ENCODE measurements around the gene MTG2.
"Not testable (repeated sequence)": the region's sequence is repeated elsewhere in the genome, so short reads cannot be mapped to it uniquely, and the experiment has no call there.

Gene MTG2

DNA sequence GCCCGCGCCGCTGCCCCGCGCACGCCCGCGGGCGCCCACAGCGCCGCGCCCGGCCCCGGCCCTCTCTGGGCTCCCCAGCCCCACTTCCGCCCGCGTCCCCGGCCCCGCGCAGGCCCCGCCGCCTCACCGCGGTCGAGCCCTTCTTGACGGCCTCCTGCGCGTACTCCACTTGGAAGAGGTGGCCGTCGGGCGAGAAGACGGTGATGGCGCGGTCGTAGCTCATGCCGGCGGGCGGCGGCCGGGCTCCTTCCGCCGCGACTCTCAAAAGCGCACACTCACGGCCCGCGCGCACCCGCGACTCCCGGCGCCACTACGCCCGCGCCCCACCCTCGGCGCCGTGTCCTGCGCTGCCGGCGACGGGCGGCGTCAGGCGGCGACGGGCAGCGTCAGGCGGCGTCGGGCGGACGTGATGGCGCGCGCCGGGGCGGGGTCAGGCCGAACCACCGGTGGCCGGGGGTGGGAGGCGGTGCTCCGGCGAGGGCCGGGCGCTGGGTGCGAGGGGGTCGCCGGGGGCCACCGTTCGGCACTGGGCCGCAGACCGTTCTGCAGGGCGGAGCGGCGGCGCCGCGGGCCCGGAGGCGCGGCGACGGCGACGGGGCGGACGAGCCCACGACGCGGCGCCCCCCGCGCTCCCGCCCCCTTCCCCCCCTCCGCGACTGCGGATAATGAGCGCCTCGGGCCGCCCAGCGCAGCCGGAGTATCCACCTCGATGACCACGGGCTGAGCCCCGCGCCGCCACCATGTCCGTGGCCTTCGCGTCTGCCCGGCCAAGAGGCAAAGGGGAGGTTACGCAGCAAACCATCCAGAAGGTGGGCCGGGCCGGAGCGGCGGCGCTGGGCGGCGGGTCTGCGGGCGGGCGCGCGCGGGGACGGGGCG is 39.5 kb upstream of the MTG2 start, which contains the start of the genes PSMA7 and SS18L1:
TSS of gene PSMA7 (minus strand) at position 314 of the 876 bp plus-strand sequence. CDS start at position 223, 91 bp downstream.
TSS of gene SS18L1 (plus strand) at position 689 of the 876 bp plus-strand sequence. CDS start at position 741, 52 bp downstream.
- DNase-seq: peak; percentile 52 to 94 (median 90)

GRCh38 chr20:62143957-62144825 is 38.6 kb upstream of the MTG2 start:
- DNase-seq: peak in 41 of 42 donors; percentile 33 to 84 (median 67)
- intact Hi-C loops (cut with DNase I): loop anchor here (2.0 to 10.0 kb wide), 3 partner anchors 21 to 91 kb away; partner anchors contain the start of genes LSM14B, OSBPL2 and TAF4

More for the DNA sequence above, 39.5 kb upstream of the MTG2 start, which contains the start of the genes PSMA7 and SS18L1:
- intact Hi-C loops (cut with DNase I): loop anchor here (2.0 to 10.0 kb wide), 3 partner anchors 21 to 91 kb away; partner anchors contain the start of genes LSM14B, OSBPL2 and TAF4

DNA sequence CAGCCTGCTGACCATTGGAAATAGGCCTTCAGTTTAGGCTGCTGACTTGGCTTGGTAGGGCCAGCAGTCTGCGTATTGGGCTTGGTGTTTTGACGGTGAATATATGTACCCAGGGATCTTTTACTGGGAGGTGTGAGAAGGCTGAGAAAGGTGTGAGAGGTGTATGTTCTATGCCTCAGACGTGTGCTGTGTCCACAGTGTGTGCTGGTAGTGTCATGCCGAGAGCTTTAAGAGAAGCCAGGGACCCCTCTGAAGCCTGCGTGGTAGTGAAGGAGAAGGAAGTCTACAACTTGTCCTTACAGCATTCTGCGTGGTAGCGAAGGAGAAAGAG is 37.2 kb upstream of the MTG2 start:
- intact Hi-C loops (cut with DNase I): loop anchor here (10.0 kb wide), 1 partner anchor 89 kb away; the partner anchor contains the start of gene OSBPL2
- no peak for DNase-seq

- intact Hi-C loops (cut with DNase I): loop anchor here (10.0 kb wide), 1 partner anchor 89 kb away; the partner anchor contains the start of gene OSBPL2
- no peak for DNase-seq
Observed at GRCh38 chr20:62146019-62146755, 36.6 kb upstream of the MTG2 start.

GRCh38 chr20:62147125-62147524 is 35.7 kb upstream of the MTG2 start:
- DNase-seq: no peak
- intact Hi-C loops (cut with DNase I): loop anchor here (10.0 kb wide), 1 partner anchor 88 kb away; the partner anchor contains the start of gene OSBPL2

DNA sequence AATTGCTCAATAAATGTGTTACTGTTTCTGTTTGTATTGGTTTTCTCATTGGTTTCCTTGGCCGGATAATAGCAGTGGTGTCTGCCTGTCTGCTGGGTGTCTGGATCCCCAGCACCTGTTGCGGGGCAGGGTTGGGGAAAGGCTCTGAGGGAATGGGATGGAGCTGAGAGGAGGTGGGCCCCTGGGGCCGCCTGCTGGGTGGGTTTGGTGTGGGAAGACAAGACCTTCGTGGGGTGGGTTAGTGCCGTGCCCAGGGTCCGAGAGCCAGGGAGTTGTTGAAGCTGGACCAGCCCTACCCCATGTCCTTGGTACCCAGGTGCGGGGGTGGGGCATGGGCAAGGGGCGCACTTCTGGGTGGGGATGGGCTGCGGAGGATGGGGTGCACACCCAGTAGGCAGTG is 35.3 kb upstream of the MTG2 start:
- intact Hi-C loops (cut with DNase I): loop anchor here (10.0 kb wide), 1 partner anchor 87 kb away; the partner anchor contains the start of gene OSBPL2
- DNase-seq: no peak

- not testable (repeated sequence) for DNase-seq
- intact Hi-C loops (cut with DNase I): loop anchor here (10.0 kb wide), 1 partner anchor 86 kb away; the partner anchor contains the start of gene OSBPL2
Observed at GRCh38 chr20:62148383-62148782, 34.4 kb upstream of the MTG2 start.

- intact Hi-C loops (cut with DNase I): loop anchor here (10.0 kb wide), 1 partner anchor 86 kb away; the partner anchor contains the start of gene OSBPL2
- DNase-seq: no peak
Observed at GRCh38 chr20:62148908-62149314, 33.9 kb upstream of the MTG2 start.

DNA sequence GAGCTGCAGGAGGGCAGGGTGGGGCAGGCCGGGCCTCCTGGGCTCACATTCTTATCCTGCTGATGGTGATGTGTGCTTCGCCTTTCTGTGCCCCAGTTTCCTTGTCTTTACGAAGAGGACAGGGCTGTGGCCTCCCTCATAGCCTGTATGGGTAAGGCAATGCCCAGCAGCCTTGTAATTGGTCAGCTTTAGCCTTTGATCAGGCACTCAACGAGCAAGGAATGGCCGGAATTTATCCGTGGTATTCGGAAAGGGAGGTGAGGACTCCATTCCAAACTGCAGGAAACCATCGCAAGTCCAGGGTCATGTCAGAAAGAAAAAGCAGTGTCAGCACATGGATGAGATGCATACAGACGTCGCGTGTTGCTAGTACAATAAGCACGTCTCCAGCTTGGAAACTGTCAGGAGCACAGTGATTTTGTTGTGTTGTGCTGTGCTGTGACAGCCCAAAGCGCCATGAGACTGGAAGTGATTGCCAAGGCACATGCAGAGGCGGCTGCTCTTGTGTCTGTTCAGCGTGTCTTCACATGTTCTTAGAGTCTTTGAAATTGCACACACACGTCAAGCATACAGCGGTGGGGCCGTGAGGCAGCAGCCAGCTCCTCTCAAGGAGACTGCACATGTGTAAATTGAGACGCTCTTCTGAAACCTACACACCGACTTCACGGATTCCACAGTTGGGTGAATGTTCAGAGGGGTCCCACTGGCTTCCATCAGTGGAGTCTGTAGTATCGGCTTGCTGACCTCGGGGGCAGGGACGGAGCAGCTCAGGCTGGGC is 33.1 kb upstream of the MTG2 start:
- intact Hi-C loops (cut with DNase I): loop anchor here (10.0 kb wide), 1 partner anchor 85 kb away; the partner anchor contains the start of gene OSBPL2
- peak in 12 of 42 donors; percentile 22 to 57 (median 41) for DNase-seq

DNA sequence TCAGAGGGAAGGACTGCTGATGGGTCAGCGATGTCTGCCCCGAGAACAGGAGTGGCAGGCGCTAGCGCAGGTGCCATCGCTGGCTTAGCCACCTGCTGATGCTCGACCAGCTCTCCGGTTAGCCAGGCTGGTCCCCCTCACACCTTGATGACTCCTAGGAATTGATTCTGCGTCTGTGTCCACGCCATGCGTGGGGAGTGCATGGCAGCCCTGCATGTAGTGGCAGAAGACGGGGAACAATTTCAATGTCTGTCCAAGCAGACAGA is 32.6 kb upstream of the MTG2 start:
- DNase-seq: no peak
- intact Hi-C loops (cut with DNase I): no loop called here

DNA sequence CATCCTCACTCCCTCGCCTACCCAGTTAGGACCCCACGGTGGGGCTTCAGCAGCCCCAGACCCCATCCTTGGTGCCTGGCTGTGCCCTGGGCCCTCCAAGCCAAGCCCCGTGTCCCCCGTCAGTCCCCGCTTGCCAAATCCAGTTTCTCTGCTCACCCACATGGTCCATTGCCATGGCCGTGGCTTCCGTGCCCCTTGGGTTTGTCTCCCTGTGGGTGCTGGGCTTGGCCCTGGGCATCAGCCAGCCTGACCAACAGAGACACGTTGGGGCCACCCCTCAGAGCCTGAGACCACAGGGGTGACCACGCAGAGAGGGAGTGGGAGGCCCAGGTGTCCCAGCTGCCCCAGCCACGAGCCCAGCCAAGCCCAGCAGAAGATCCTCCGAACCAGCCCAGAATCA is 31.6 kb upstream of the MTG2 start:
- intact Hi-C loops (cut with DNase I): no loop called here
- DNase-seq: no peak

GRCh38 chr20:62151835-62152364 is 30.9 kb upstream of the MTG2 start:
- intact Hi-C loops (cut with DNase I): no loop called here
- DNase-seq: no peak

DNA sequence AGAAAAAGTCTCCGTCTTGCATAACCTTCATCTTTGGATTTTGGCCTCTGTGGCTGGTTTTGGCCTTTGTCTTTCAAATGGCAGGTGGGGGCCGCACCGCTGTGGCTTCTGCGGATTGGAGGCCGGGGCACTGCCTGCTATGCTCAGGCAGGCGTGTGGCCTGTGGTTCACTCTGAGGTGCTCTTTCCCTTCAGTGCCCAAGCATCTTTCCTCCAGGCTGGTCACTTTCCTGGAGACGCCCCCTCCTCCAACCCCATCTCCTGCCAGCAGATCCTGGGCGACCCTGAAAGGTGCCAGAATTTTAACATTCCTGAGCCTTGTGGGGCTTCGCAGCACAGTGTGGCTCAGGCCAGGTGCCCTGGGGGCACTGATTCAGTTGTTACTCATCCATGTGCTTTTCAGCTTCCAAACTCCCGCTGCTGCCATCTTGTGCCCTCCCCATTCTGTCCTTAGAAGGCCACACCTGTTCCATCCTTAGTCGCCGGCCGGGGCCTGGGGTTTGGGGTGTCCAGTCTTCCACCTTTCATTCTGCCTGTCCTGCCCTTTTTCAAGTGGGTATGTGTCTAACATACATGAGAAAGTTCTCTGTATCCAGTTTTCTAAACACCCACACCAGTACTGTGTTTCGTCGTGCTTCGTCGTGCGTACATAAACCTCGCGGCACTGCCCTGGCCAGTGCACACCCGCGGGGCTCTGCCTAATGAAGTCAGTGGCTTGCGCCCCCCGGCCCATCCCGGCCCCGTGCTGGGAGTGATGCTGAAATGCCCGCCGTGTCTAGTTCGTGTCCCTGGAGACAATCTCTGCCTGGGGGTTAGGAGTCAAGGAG is 27.2 kb upstream of the MTG2 start:
- intact Hi-C loops (cut with DNase I): no loop called here

DNA sequence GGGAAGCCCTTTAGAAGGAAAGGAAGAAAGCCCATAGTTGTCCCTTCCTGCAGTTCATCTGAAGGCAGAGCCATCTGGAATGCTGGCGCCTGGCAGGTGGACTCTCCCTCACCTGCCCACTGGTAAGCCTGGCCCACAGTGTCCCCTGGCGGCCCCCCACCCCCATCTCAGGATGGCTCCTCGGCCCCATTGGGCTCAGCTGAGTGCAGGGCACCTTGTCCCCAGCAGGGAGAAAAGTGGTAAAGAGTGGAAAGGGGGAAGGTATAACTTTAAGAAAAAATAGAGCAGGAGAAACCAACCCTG is 26.6 kb upstream of the MTG2 start:
- no peak for DNase-seq
- intact Hi-C loops (cut with DNase I): no loop called here

More for the DNA sequence above, 27.2 kb upstream of the MTG2 start:
- no peak for DNase-seq

- intact Hi-C loops (cut with DNase I): no loop called here
- peak in 41 of 42 donors; percentile 42 to 84 (median 65) for DNase-seq
Observed at GRCh38 chr20:62156592-62157386, 26.0 kb upstream of the MTG2 start.

All from head of caudate nucleus (tissue), 42 donors.